Renal cortex interstitium (tissue), 11 donors: ENCODE measurements around the gene HBA2. TPM values are rescaled to one million over a fixed set of nuclear protein-coding genes. Genes with fewer than 3 reads are reported as not detected.
A peak's percentile ranks its signal among the peaks of the same experiment; 100 is the strongest.
"Not testable (repeated sequence)": the region's sequence is repeated elsewhere in the genome, so short reads cannot be mapped to it uniquely, and the experiment has no call there.

Experiments used
- DNase-seq, 11 donors: peaks; one replicate each; pipeline ENCODE4 v3.0.0-alpha.2; 2013; ENCODE audit warnings: low read depth in 9 of 11, low spot score in 4 of 11; ENCODE audit errors: extremely low read depth in 1 of 11
- polyA plus RNA-seq, 3 donors: library from polyadenylated mRNA; unstranded; fragments of 120-200 nt; gene quantifications; one replicate each; pipeline ENCODE4 v1.2.1, GENCODE V29; 2013; ENCODE audit not compliant: insufficient read length in 3 of 3

The HBA2 gene
- polyA plus RNA-seq, 3 donors = 873 to 1,661 (median 1,303) TPM

DNA sequence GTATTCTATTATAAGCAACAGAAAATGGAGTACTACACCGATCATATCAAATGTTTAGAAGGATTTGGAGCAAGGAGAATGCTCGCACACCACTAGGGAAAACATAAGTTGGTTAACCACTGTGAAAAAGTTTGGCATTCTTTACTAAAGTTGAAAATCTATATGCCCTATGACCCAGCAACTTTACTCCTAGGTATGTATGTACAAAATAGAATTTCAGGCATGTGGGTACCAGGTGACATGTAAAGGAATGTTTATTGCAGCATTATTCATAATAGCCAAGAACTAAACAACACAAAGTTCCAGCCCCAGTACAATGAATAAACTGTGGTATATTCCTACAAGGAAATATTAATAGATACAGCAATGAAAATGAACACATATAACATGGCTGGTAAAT is 26.0 kb upstream of the HBA2 start:
- no peak for DNase-seq

- no peak for DNase-seq
Measured at GRCh38 chr16:149024-149660, 23.5 kb upstream of the HBA2 start.

GRCh38 chr16:152141-153128 is 20.2 kb upstream of the HBA2 start, which contains the start of gene HBZ:
Gene HBZ (plus strand): TSS chr16:152644. CDS start chr16:152910, 266 bp downstream.
- DNase-seq = no peak

DNA sequence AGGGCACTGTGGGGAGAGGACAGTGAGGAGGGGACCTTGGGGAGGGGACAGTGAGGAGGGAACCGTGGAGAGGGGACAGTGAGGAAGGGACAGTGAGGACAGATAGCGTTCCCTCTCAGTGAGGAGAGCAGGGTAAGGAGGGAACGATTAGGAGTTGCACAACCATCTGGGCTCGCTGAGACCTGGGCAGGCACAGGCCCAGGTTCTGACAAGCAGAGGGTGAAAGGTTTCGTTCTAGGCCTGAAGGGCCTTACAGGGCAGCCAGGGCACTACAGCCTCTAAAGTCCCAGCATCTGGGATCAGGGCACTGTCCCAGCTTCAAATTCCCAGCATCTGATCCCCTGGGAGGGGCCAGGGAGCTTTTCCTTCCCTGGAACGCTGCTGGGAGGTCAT is 19.6 kb upstream of the HBA2 start:
- DNase-seq = not testable (repeated sequence)

DNA sequence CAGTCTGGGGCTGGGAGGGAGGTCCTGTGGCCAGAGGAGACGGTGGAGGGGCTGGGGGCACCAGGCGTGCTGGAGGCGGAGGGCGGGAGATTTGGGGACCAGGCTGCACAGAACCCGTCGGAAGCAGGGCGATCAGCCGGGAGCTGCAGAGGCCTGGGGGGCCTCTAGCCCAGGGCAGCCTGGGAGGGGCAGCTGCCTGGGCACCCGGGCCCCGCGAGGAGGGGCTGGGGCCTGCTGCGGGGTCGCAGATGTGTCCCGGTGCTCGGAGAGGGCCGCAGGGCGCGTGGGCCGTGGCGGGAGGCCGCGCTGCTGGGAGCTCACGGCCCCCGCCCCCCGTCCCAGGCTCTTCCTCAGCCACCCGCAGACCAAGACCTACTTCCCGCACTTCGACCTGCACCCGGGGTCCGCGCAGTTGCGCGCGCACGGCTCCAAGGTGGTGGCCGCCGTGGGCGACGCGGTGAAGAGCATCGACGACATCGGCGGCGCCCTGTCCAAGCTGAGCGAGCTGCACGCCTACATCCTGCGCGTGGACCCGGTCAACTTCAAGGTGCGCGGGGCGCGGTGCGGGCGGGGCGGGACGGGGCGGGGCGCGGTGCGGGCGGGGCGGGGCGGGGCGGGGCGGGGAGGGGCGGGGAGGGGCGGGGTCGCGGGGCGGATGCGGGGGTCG is 19.0 kb upstream of the HBA2 start:
- DNase-seq = not testable (repeated sequence)

DNA sequence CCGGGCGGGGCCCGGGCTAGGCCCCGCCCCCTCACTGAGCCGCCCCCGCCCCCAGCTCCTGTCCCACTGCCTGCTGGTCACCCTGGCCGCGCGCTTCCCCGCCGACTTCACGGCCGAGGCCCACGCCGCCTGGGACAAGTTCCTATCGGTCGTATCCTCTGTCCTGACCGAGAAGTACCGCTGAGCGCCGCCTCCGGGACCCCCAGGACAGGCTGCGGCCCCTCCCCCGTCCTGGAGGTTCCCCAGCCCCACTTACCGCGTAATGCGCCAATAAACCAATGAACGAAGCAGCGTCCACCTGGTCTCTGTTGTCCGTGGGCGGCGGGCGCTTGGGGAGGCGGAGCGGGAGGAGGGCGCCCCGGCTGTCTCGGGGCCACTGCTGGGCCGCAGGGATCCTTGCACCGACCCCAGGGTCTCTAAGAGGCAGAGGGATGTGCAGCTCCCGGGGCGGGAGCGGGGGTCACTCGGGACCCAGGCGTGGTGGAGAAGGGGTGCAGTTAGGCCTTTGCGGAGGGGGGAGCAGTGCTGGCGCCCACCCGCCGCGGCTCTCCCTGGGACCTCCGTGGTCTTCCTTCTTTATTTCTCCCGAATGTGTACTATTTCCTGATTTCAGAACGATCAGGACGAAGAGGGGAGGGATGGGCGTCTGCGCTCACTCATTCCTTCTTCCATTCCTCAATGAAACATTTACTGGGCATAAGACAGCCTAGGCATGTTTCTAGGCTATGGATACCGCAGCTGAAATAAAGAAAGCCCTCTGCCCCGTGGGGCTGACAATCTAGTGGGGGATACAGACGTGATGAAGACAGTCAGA is 18.3 kb upstream of the HBA2 start:
- peak in 1 of 11 donors; percentile 30 for DNase-seq

GRCh38 chr16:155031-155398 is 17.7 kb upstream of the HBA2 start:
- DNase-seq = no peak

DNA sequence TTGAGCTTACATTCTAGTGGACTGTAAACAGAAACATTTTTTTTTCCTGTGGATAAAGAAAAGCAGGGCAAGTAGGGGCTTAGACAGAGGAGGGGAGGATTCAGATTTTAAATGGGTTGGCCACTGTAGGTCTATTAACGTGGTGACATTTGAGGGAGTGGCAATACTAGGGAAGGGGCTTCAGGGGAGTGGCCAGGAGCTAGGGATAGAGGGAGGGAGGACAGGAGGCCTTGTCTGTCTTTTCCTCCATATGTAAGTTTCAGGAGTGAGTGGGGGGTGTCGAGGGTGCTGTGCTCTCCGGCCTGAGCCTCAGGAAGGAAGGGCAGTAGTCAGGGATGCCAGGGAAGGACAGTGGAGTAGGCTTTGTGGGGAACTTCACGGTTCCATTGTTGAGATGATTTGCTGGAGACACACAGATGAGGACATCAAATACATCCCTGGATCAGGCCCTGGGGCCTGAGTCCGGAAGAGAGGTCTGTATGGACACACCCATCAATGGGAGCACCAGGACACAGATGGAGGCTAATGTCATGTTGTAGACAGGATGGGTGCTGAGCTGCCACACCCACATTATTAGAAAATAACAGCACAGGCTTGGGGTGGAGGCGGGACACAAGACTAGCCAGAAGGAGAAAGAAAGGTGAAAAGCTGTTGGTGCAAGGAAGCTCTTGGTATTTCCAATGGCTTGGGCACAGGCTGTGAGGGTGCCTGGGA is 13.4 kb upstream of the HBA2 start:
- DNase-seq = no peak

- DNase-seq = not testable (repeated sequence)
Measured at GRCh38 chr16:160242-160641, 12.4 kb upstream of the HBA2 start.

DNA sequence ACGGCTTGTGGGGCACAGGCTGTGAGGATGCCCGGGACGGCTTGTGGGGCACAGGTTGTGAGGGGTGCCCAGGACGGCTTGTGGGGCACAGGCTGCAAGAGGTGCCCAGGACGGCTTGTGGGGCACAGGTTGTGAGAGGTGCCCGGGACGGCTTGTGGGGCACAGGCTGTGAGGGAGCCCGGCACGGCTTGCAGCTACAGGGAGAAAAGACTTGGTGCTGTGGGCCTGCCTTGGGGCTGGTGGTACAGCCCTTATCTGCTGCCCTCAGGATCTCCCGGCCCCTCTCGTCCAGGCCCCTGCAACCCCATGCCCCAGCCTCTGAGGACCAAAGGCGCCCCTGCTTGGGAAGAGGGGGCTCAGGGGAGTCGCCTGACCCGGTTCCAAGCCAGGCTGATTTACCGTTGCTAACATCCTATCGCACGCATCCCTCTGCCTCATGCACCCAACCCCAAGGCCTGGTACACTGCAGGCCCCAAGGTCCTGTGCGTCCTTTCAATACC is 11.9 kb upstream of the HBA2 start:
- DNase-seq = no peak

DNA sequence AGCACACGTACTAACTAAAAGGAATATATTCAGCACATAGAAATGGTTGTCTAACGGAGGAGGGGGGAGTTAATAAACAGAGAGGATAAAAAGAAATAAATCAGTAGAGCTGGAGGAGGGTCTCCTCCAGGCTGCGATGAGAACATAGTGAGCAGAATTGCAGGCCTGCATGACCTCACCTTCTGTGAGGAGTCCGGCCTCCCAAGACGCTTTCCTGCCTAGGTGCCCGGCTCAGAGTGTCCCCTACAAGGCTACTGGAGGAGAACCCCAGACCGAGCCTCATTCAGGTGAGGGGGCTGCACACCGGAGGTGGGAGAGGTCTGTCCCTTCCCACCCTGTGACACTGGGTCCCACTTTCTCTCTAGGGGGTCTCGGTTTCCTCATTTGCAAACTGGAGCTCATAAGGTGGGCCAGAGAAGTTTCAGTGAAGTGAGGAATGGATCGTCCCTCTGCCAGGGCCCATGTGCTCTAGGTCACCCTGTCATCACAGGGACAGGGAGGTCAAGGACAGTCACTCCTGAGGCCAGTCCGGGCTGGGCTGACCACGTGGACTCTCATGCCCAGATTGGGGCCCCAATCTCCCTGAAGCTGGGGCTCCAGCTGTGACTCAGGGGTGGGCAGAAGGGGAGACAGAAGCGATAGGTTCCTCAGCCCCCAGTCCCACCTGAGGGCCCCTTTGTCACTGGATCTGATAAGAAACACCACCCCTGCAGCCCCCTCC is 10.2 kb upstream of the HBA2 start:
- no peak for DNase-seq

GRCh38 chr16:163139-163538 is 9.5 kb upstream of the HBA2 start:
- not testable (repeated sequence) for DNase-seq

DNA sequence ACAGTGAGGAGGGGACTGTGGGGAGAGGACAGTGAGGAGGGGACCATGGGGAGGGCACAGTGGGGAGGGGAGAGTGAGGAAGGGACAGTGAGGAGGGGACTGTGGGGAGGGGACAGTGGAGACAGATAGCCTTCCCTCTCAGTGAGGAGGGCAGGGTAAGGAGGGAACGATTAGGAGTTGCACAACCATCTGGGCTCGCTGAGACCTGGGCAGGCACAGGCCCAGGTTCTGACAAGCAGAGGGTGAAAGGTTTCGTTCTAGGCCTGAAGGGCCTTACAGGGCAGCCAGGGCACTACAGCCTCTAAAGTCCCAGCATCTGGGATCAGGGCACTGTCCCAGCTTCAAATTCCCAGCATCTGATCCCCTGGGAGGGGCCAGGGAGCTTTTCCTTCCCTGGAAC is 9.0 kb upstream of the HBA2 start:
- not testable (repeated sequence) for DNase-seq

- DNase-seq = not testable (repeated sequence)
Measured at GRCh38 chr16:164134-164823, 8.4 kb upstream of the HBA2 start.

DNA sequence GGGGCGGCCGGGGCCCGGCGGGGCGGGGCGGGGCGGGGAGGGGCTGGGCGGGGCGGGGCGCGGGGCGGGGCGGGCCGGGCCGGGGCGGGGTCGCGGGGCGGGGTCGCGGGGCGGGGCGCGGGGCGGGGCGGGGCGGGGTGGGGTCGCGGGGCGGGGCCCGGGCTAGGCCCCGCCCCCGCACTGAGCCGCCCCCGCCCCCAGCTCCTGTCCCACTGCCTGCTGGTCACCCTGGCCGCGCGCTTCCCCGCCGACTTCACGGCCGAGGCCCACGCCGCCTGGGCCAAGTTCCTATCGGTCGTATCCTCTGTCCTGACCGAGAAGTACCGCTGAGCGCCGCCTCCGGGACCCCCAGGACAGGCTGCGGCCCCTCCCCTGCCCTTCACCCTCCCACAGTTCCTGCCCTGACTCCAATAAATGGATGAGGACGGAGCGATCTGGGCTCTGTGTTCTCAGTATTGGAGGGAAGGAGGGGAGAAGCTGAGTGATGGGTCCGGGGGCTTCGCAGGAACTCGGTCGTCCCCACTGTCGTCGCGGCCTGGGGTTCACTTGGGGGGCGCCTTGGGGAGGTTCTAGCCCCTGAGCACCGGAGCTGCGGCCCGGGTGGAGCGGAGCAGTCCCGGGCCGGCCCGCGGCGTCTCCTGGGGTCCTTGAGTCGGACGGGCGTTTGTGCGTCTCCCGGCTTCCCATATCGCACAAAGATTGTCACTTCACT is 7.7 kb upstream of the HBA2 start:
- no peak for DNase-seq
